HEK293 (cell line): Measurements from ENCODE around the gene PPP2CA.

Experiments used
- OSR2 ChIP-seq: fragments of 450-650 bp; formaldehyde crosslinking; IDR thresholded peaks from 2 replicates; pipeline ENCODE4 v1.5.1; 2016; ENCODE audit warnings: missing biosample characterization, missing genetic modification characterization
- OVOL3 ChIP-seq: fragments of 450-650 bp; formaldehyde crosslinking; IDR thresholded peaks from 2 replicates; pipeline ENCODE4 v1.5.1; 2016; ENCODE audit warnings: missing biosample characterization, missing genetic modification characterization
- RBAK ChIP-seq: fragments of 450-650 bp; formaldehyde crosslinking; IDR thresholded peaks from 2 replicates; pipeline ENCODE4 v1.5.1; 2016; ENCODE audit warnings: missing biosample characterization, missing genetic modification characterization
- SCRT1 ChIP-seq: fragments of 450-650 bp; formaldehyde crosslinking; IDR thresholded peaks from 2 replicates; pipeline ENCODE4 v1.5.1; 2016; ENCODE audit warnings: missing biosample characterization, missing genetic modification characterization, borderline replicate concordance
- YY1 ChIP-seq: fragments of 450-650 bp; formaldehyde crosslinking; IDR thresholded peaks from 2 replicates; pipeline ENCODE4 v1.5.1; 2018; ENCODE audit warnings: missing biosample characterization, missing genetic modification characterization
- ZBTB17 ChIP-seq: fragments of 450-650 bp; formaldehyde crosslinking; IDR thresholded peaks from 2 replicates; pipeline ENCODE4 v1.5.1; 2016; ENCODE audit warnings: missing biosample characterization, missing genetic modification characterization
- ZBTB20 ChIP-seq: fragments of 450-650 bp; formaldehyde crosslinking; IDR thresholded peaks from 2 replicates; pipeline ENCODE4 v1.5.1; 2016; ENCODE audit warnings: missing biosample characterization, missing genetic modification characterization
- ZBTB21 ChIP-seq: fragments of 450-650 bp; formaldehyde crosslinking; IDR thresholded peaks from 2 replicates; pipeline ENCODE4 v1.5.1; 2017; ENCODE audit warnings: missing biosample characterization, missing genetic modification characterization
- ZFHX2 ChIP-seq: fragments of 450-650 bp; formaldehyde crosslinking; conservative IDR thresholded peaks from 2 replicates; pipeline ENCODE4 v1.5.1; 2016; ENCODE audit warnings: missing biosample characterization, missing genetic modification characterization
- ZFP69B ChIP-seq: fragments of 450-650 bp; formaldehyde crosslinking; IDR thresholded peaks from 2 replicates; pipeline ENCODE4 v1.5.1; 2016; ENCODE audit warnings: missing biosample characterization, missing genetic modification characterization
- ZIC2 ChIP-seq: fragments of 450-650 bp; formaldehyde crosslinking; IDR thresholded peaks from 2 replicates; pipeline ENCODE4 v1.5.1; 2016; ENCODE audit warnings: missing biosample characterization, missing genetic modification characterization
- ZNF112 ChIP-seq: fragments of 450-650 bp; formaldehyde crosslinking; IDR thresholded peaks from 2 replicates; pipeline ENCODE4 v1.5.0; 2017; ENCODE audit warnings: missing biosample characterization, missing genetic modification characterization
- ZNF146 ChIP-seq: fragments of 450-650 bp; formaldehyde crosslinking; IDR thresholded peaks from 2 replicates; pipeline ENCODE4 v1.5.1; 2016; ENCODE audit warnings: missing biosample characterization, missing genetic modification characterization
- ZNF169 ChIP-seq: fragments of 450-650 bp; formaldehyde crosslinking; IDR thresholded peaks from 2 replicates; pipeline ENCODE4 v1.5.1; 2016; ENCODE audit warnings: missing biosample characterization, missing genetic modification characterization
- ZNF366 ChIP-seq: fragments of 450-650 bp; formaldehyde crosslinking; conservative IDR thresholded peaks from 2 replicates; pipeline ENCODE4 v1.5.1; 2016; ENCODE audit warnings: missing biosample characterization, missing genetic modification characterization
- ZNF423 ChIP-seq: fragments of 450-650 bp; formaldehyde crosslinking; IDR thresholded peaks from 2 replicates; pipeline ENCODE4 v1.5.1; 2016; ENCODE audit warnings: missing biosample characterization, missing genetic modification characterization
- ZNF555 ChIP-seq: fragments of 450-650 bp; formaldehyde crosslinking; conservative IDR thresholded peaks from 2 replicates; pipeline ENCODE4 v1.5.1; 2017; ENCODE audit warnings: missing biosample characterization, mild to moderate bottlenecking, missing genetic modification characterization, inconsistent platforms
- ZNF571 ChIP-seq: fragments of 450-650 bp; formaldehyde crosslinking; IDR thresholded peaks from 2 replicates; pipeline ENCODE4 v1.5.0; 2017; ENCODE audit warnings: missing biosample characterization, missing genetic modification characterization
- ZNF600 ChIP-seq: fragments of 450-650 bp; formaldehyde crosslinking; IDR thresholded peaks from 2 replicates; pipeline ENCODE4 v1.5.1; 2016; ENCODE audit warnings: missing biosample characterization, missing genetic modification characterization
- ZNF624 ChIP-seq: fragments of 450-650 bp; formaldehyde crosslinking; IDR thresholded peaks from 2 replicates; pipeline ENCODE4 v1.5.1; 2017; ENCODE audit warnings: missing biosample characterization, missing genetic modification characterization
- ZNF777 ChIP-seq: fragments of 450-650 bp; formaldehyde crosslinking; IDR thresholded peaks from 2 replicates; pipeline ENCODE4 v1.5.1; 2017; ENCODE audit warnings: missing biosample characterization, missing genetic modification characterization, borderline replicate concordance
- ZNF791 ChIP-seq: fragments of 450-650 bp; formaldehyde crosslinking; IDR thresholded peaks from 2 replicates; pipeline ENCODE4 v1.5.1; 2016; ENCODE audit warnings: missing biosample characterization, missing genetic modification characterization
- ZNF837 ChIP-seq: fragments of 450-650 bp; formaldehyde crosslinking; IDR thresholded peaks from 2 replicates; pipeline ENCODE4 v1.5.1; 2016; ENCODE audit warnings: missing biosample characterization, missing genetic modification characterization
- TF ChIP-seq, protein P1 (sequence below): fragments of 450-650 bp; formaldehyde crosslinking; IDR thresholded peaks from 2 replicates; pipeline ENCODE4 v1.5.1; 2016; ENCODE audit warnings: missing biosample characterization, missing genetic modification characterization
- TF ChIP-seq, protein P2 (sequence below): fragments of 450-650 bp; formaldehyde crosslinking; IDR thresholded peaks from 2 replicates; pipeline ENCODE4 v1.5.1; 2017; ENCODE audit warnings: missing biosample characterization, missing genetic modification characterization
- TF ChIP-seq, protein P3 (sequence below): fragments of 450-650 bp; formaldehyde crosslinking; IDR thresholded peaks from 2 replicates; pipeline ENCODE4; 2016; ENCODE audit warnings: missing biosample characterization, missing genetic modification characterization
- TF ChIP-seq, protein P4 (sequence below): fragments of 450-650 bp; formaldehyde crosslinking; IDR thresholded peaks from 2 replicates; pipeline ENCODE4 v1.5.1; 2016; ENCODE audit warnings: missing biosample characterization, missing genetic modification characterization, borderline replicate concordance
- TF ChIP-seq, protein P5 (sequence below): fragments of 450-650 bp; formaldehyde crosslinking; IDR thresholded peaks from 2 replicates; pipeline ENCODE4 v1.5.1; 2016; ENCODE audit warnings: missing biosample characterization, missing genetic modification characterization

PPP2CA gene

DNA sequence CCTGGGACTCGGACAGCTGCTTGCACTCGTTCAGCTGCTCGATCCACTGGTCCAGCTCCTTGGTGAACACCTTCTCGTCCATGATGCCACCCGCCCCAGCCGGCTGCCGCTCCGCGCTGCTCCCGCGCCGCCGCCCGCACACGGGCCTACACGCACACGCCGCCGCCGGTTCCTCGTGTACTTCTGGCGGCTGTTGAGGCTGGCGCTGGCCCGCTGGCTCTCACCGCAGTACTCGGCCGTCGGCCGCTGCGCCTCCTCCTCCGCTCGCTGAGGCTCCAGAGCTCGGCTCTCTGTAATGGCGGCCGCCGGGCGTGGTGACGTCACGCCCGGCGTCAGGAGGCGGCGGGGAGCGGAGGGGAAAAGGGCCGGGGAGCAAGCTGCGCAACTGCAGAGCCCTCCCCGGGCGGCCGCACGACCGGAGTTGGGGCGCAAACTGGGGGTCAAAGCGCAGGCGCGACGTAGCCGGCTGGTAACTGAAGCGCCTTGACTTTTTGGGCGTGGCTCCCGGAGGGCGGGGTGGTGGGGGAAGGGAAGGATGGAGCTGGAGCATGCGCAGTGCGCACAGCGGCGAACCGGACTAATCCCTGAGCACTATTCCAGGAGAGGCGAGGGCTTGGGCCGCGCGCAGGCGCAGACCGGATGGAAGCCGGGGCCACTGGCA, at the start of gene PPP2CA (continued):
- TF ChIP-seq ZBTB17 (tag by site-specific recombination) (peak; percentile 96), OSR2 (no peak), ZIC2 (tag by site-specific recombination) (0 out of 2 replicates have a peak, but pooled peaks have one; percentile 36), ZFHX2 (tag by site-specific recombination) (peak; percentile 48), YY1 (peak; percentile 76), ZBTB20 (tag by site-specific recombination) (peak; percentile 37; the same call in 1 of the 2 replicates), ZNF600 (no peak), SCRT1 (tag by site-specific recombination) (no peak), ZNF555 (no peak), ZNF571 (tag by site-specific recombination) (no peak), RBAK (tag by site-specific recombination) (no peak), OVOL3 (tag by site-specific recombination) (0 out of 2 replicates have a peak, but pooled peaks have one; percentile 15), ZNF624 (tag by site-specific recombination) (no peak), ZNF777 (tag by site-specific recombination) (no peak), ZNF366 (tag by site-specific recombination) (0 out of 2 replicates have a peak, but pooled peaks have one; percentile 48), ZNF169 (tag by site-specific recombination) (peak; percentile 42; the same call in 1 of the 2 replicates), ZNF423 (tag by site-specific recombination) (0 out of 2 replicates have a peak, but pooled peaks have one; percentile 21), ZNF146 (tag by site-specific recombination) (no peak), ZNF112 (tag by site-specific recombination) (no peak), ZFP69B (tag by site-specific recombination) (no peak), ZNF791 (tag by site-specific recombination) (peak; percentile 17; the same call in 1 of the 2 replicates), ZBTB21 (tag by site-specific recombination) (peak; percentile 81), ZNF837 (tag by site-specific recombination) (no peak)
- TF ChIP-seq, protein P1, sequence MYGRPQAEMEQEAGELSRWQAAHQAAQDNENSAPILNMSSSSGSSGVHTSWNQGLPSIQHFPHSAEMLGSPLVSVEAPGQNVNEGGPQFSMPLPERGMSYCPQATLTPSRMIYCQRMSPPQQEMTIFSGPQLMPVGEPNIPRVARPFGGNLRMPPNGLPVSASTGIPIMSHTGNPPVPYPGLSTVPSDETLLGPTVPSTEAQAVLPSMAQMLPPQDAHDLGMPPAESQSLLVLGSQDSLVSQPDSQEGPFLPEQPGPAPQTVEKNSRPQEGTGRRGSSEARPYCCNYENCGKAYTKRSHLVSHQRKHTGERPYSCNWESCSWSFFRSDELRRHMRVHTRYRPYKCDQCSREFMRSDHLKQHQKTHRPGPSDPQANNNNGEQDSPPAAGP (tag by site-specific recombination), result no peak; the same call in none of the 2 replicates
- TF ChIP-seq, protein P2, sequence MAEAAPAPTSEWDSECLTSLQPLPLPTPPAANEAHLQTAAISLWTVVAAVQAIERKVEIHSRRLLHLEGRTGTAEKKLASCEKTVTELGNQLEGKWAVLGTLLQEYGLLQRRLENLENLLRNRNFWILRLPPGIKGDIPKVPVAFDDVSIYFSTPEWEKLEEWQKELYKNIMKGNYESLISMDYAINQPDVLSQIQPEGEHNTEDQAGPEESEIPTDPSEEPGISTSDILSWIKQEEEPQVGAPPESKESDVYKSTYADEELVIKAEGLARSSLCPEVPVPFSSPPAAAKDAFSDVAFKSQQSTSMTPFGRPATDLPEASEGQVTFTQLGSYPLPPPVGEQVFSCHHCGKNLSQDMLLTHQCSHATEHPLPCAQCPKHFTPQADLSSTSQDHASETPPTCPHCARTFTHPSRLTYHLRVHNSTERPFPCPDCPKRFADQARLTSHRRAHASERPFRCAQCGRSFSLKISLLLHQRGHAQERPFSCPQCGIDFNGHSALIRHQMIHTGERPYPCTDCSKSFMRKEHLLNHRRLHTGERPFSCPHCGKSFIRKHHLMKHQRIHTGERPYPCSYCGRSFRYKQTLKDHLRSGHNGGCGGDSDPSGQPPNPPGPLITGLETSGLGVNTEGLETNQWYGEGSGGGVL, result no peak; the same call in 1 of the 2 replicates
- TF ChIP-seq, protein P3, sequence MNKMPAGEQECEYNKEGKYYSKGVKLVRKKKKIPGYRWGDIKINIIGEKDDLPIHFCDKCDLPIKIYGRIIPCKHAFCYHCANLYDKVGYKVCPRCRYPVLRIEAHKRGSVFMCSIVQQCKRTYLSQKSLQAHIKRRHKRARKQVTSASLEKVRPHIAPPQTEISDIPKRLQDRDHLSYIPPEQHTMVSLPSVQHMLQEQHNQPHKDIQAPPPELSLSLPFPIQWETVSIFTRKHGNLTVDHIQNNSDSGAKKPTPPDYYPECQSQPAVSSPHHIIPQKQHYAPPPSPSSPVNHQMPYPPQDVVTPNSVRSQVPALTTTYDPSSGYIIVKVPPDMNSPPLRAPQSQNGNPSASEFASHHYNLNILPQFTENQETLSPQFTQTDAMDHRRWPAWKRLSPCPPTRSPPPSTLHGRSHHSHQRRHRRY, result no peak
- TF ChIP-seq, protein P4, sequence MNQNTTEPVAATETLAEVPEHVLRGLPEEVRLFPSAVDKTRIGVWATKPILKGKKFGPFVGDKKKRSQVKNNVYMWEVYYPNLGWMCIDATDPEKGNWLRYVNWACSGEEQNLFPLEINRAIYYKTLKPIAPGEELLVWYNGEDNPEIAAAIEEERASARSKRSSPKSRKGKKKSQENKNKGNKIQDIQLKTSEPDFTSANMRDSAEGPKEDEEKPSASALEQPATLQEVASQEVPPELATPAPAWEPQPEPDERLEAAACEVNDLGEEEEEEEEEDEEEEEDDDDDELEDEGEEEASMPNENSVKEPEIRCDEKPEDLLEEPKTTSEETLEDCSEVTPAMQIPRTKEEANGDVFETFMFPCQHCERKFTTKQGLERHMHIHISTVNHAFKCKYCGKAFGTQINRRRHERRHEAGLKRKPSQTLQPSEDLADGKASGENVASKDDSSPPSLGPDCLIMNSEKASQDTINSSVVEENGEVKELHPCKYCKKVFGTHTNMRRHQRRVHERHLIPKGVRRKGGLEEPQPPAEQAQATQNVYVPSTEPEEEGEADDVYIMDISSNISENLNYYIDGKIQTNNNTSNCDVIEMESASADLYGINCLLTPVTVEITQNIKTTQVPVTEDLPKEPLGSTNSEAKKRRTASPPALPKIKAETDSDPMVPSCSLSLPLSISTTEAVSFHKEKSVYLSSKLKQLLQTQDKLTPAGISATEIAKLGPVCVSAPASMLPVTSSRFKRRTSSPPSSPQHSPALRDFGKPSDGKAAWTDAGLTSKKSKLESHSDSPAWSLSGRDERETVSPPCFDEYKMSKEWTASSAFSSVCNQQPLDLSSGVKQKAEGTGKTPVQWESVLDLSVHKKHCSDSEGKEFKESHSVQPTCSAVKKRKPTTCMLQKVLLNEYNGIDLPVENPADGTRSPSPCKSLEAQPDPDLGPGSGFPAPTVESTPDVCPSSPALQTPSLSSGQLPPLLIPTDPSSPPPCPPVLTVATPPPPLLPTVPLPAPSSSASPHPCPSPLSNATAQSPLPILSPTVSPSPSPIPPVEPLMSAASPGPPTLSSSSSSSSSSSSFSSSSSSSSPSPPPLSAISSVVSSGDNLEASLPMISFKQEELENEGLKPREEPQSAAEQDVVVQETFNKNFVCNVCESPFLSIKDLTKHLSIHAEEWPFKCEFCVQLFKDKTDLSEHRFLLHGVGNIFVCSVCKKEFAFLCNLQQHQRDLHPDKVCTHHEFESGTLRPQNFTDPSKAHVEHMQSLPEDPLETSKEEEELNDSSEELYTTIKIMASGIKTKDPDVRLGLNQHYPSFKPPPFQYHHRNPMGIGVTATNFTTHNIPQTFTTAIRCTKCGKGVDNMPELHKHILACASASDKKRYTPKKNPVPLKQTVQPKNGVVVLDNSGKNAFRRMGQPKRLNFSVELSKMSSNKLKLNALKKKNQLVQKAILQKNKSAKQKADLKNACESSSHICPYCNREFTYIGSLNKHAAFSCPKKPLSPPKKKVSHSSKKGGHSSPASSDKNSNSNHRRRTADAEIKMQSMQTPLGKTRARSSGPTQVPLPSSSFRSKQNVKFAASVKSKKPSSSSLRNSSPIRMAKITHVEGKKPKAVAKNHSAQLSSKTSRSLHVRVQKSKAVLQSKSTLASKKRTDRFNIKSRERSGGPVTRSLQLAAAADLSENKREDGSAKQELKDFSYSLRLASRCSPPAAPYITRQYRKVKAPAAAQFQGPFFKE (tag by site-specific recombination), result 0 out of 2 replicates have a peak, but pooled peaks have one; percentile 78
- TF ChIP-seq, protein P5, sequence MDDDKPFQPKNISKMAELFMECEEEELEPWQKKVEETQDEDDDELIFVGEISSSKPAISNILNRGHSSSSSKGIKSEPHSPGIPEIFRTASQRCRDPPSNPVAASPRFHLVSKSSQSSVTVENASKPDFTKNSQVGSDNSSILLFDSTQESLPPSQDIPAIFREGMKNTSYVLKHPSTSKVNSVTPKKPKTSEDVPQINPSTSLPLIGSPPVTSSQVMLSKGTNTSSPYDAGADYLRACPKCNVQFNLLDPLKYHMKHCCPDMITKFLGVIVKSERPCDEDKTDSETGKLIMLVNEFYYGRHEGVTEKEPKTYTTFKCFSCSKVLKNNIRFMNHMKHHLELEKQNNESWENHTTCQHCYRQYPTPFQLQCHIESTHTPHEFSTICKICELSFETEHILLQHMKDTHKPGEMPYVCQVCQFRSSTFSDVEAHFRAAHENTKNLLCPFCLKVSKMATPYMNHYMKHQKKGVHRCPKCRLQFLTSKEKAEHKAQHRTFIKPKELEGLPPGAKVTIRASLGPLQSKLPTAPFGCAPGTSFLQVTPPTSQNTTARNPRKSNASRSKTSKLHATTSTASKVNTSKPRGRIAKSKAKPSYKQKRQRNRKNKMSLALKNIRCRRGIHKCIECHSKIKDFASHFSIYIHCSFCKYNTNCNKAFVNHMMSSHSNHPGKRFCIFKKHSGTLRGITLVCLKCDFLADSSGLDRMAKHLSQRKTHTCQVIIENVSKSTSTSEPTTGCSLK (tag by site-specific recombination), result no peak
